H1 (cell line): ENCODE data around the gene C2CD3. TPM values are rescaled to one million over a fixed set of nuclear protein-coding genes. Genes with fewer than 3 reads are reported as not detected.

ENCODE experiments used
- CTCF ChIA-PET: fragments of 300-600 bp; sonication (Branson Sonifier 250); formaldehyde crosslinking; loops from one replicate; lab custom pipeline; 2021; ENCODE audit not compliant: partially characterized antibody; lab: Charles Lee
- POLR2A ChIA-PET: fragments of 300-600 bp; sonication (Branson Sonifier 250); formaldehyde crosslinking; loops from one replicate; lab custom pipeline; 2021; ENCODE audit warnings: inconsistent platforms; ENCODE audit not compliant: partially characterized antibody; lab: Charles Lee
- DNase-seq, 2 experiments: peaks; one replicate each; pipeline versions ENCODE4 v3.0.0 to v3.0.0-alpha.2; 2010 to 2022; ENCODE audit warnings: low spot score in 2 of 2, low read depth in 1 of 2, mixed read lengths in 1 of 2
- FAIRE-seq: peaks from 2 replicates; lab custom pipeline; 2011; peaks lifted over from hg19 to GRCh38; lab: Jason Lieb, UNC
- H2AFZ ChIP-seq: 2 replicates; pipeline ENCODE4 v1.8.1; 2012; ENCODE audit warnings: low read length, inconsistent platforms
- H2AK5ac ChIP-seq: 2 replicates; pipeline ENCODE4 v1.6.1; 2013; ENCODE audit warnings: low read depth, low read length
- H2BK120ac ChIP-seq: replicated peaks from 2 replicates; pipeline ENCODE3; 2013; ENCODE audit warnings: low read depth, low read length, inconsistent platforms
- H2BK12ac ChIP-seq: 2 replicates; pipeline ENCODE4 v1.6.1; 2013; ENCODE audit warnings: low read depth, low read length
- H2BK15ac ChIP-seq: 2 replicates; pipeline ENCODE4 v1.6.1; 2013; ENCODE audit warnings: low read length
- H2BK20ac ChIP-seq: 2 replicates; pipeline ENCODE4 v1.6.1; 2013; ENCODE audit warnings: low read length
- H2BK5ac ChIP-seq: 2 replicates; pipeline ENCODE4 v1.6.1; 2013; ENCODE audit warnings: low read depth, low read length
- H3K14ac ChIP-seq: 2 replicates; pipeline ENCODE4 v1.6.1; 2013; ENCODE audit warnings: inconsistent platforms; ENCODE audit not compliant: insufficient read length
- H3K18ac ChIP-seq: 2 replicates; pipeline ENCODE4 v1.6.1; 2013; ENCODE audit warnings: low read length; ENCODE audit errors: extremely low read depth
- H3K23ac ChIP-seq: 2 replicates; pipeline ENCODE4 v1.6.1; 2013; ENCODE audit warnings: inconsistent platforms; ENCODE audit not compliant: insufficient read length
- H3K23me2 ChIP-seq: 2 replicates; pipeline ENCODE4 v1.6.1; 2013; ENCODE audit warnings: low read depth, low read length
- H3K27ac ChIP-seq: 2 replicates; pipeline ENCODE4 v1.6.1; 2011; ENCODE audit warnings: low read depth, low read length, inconsistent platforms
- H3K27me3 ChIP-seq, 4 experiments: replicated peaks in 1 of 4; 1 replicate in 1 of 4; 2 replicates in 3 of 4; pipeline versions ENCODE4 v1.6.1 to v1.8.1; 2011 to 2013; ENCODE audit warnings: low read length in 3 of 4, mild to moderate bottlenecking in 3 of 4, inconsistent platforms in 2 of 4, mixed read lengths in 2 of 4, moderate library complexity in 1 of 4; ENCODE audit not compliant: control insufficient read depth in 3 of 4, insufficient read depth in 3 of 4; ENCODE audit errors: extremely low read depth in 1 of 4
- H3K36me3 ChIP-seq, 4 experiments: 2 replicates each; pipeline versions ENCODE4 v1.6.1 to v1.8.1; 2011 to 2013; ENCODE audit warnings: mild to moderate bottlenecking in 4 of 4, low read length in 3 of 4, moderate library complexity in 2 of 4, control low read depth in 1 of 4, inconsistent platforms in 1 of 4; ENCODE audit not compliant: insufficient read depth in 4 of 4, control insufficient read depth in 2 of 4
- H3K4ac ChIP-seq: replicated peaks from 2 replicates; pipeline ENCODE3; 2013; ENCODE audit warnings: low read length, low read depth, mixed read lengths, inconsistent platforms; ENCODE audit not compliant: insufficient read length
- H3K4me1 ChIP-seq, 4 experiments: replicated peaks in 1 of 4; 1 replicate in 1 of 4; 2 replicates in 3 of 4; pipeline versions ENCODE4 v1.6.1 to v1.8.1; 2011 to 2013; ENCODE audit warnings: low read length in 3 of 4, inconsistent platforms in 2 of 4, mixed read lengths in 1 of 4; ENCODE audit not compliant: insufficient read depth in 4 of 4, control insufficient read depth in 3 of 4
- H3K4me2 ChIP-seq, 2 experiments: 2 replicates each; pipeline versions ENCODE4 v1.6.1 to v1.8.1; 2011 to 2013; ENCODE audit warnings: low read depth in 2 of 2, low read length in 2 of 2, control low read depth in 1 of 2, inconsistent platforms in 1 of 2, mild to moderate bottlenecking in 1 of 2; ENCODE audit not compliant: insufficient read depth in 1 of 2
- H3K4me3 ChIP-seq, 4 experiments: fragments of 200-600, 300-600 bp in 1 of 4; sonication (generic), shearing (Covaris generic), sonication (Bioruptor Twin) in 1 of 4; 2 replicates each; pipeline versions ENCODE4 v1.5.1 to v1.8.1; 2011 to 2016; ENCODE audit warnings: low read length in 4 of 4, low read depth in 3 of 4, control low read depth in 2 of 4, inconsistent platforms in 2 of 4, mild to moderate bottlenecking in 2 of 4, mixed read lengths in 1 of 4, moderate library complexity in 1 of 4; ENCODE audit not compliant: insufficient read depth in 2 of 4; ENCODE audit errors: extremely low read depth in 1 of 4
- H3K56ac ChIP-seq: replicated peaks from 2 replicates; pipeline ENCODE3; 2013; ENCODE audit warnings: low read depth, mild to moderate bottlenecking, mixed read lengths, low read length, inconsistent platforms; ENCODE audit not compliant: insufficient read length
- H3K79me1 ChIP-seq: 2 replicates; pipeline ENCODE4 v1.6.1; 2013; ENCODE audit warnings: low read depth, low read length, control low read depth
- H3K79me2 ChIP-seq, 2 experiments: 2 replicates each; pipeline versions ENCODE4 v1.6.1 to v1.8.1; 2012 to 2013; ENCODE audit warnings: low read length in 2 of 2, mild to moderate bottlenecking in 2 of 2, inconsistent platforms in 1 of 2; ENCODE audit not compliant: insufficient read depth in 2 of 2, control insufficient read depth in 1 of 2
- H3K9ac ChIP-seq, 4 experiments: replicated peaks in 1 of 4; 1 replicate in 1 of 4; 2 replicates in 3 of 4; pipeline versions ENCODE4 v1.6.1 to v1.8.1; 2011 to 2013; ENCODE audit warnings: low read depth in 3 of 4, low read length in 3 of 4, control low read depth in 2 of 4, mild to moderate bottlenecking in 2 of 4, moderate library complexity in 2 of 4, inconsistent platforms in 1 of 4; ENCODE audit errors: extremely low read depth in 1 of 4
- H3K9me3 ChIP-seq, 2 experiments: 2 replicates each; pipeline versions ENCODE4 v1.6.1 to v1.8.1; 2012 to 2013; ENCODE audit warnings: mild to moderate bottlenecking in 2 of 2, moderate library complexity in 2 of 2, control low read depth in 1 of 2, inconsistent platforms in 1 of 2, low read depth in 1 of 2, low read length in 1 of 2, mixed read lengths in 1 of 2; ENCODE audit not compliant: insufficient read depth in 2 of 2
- H4K20me1 ChIP-seq, 2 experiments: replicated peaks in 1 of 2; 2 replicates each; pipeline versions ENCODE3 to v1.8.1; 2011 to 2013; ENCODE audit warnings: inconsistent platforms in 2 of 2, low read length in 2 of 2, mild to moderate bottlenecking in 1 of 2; ENCODE audit not compliant: insufficient read depth in 2 of 2, control insufficient read depth in 1 of 2
- H4K5ac ChIP-seq: 2 replicates; pipeline ENCODE4 v1.6.1; 2013; ENCODE audit warnings: low read length, low read depth, mixed read lengths, inconsistent platforms; ENCODE audit not compliant: insufficient read length
- H4K8ac ChIP-seq: 2 replicates; pipeline ENCODE4 v1.8.0; 2013; ENCODE audit warnings: mild to moderate bottlenecking, moderate library complexity, low read length, inconsistent platforms; ENCODE audit not compliant: insufficient read depth; ENCODE audit errors: extremely low read depth
- H4K91ac ChIP-seq: replicated peaks from 2 replicates; pipeline ENCODE3; 2013; ENCODE audit warnings: low read length, mixed read lengths, inconsistent platforms; ENCODE audit not compliant: insufficient read length
- ATF3 ChIP-seq: IDR thresholded peaks from 2 replicates; pipeline ENCODE4 v1.6.1; 2011; ENCODE audit warnings: low read depth, mild to moderate bottlenecking, low read length; ENCODE audit not compliant: insufficient read depth
- CHD1 ChIP-seq: IDR thresholded peaks from 2 replicates; pipeline ENCODE4 v1.6.1; 2012; ENCODE audit warnings: low read depth, low read length, improper control_type of control experiment
- CREB1 ChIP-seq: IDR thresholded peaks from 2 replicates; pipeline ENCODE4 v1.6.1; 2012; ENCODE audit warnings: inconsistent platforms
- HDAC6 ChIP-seq: IDR thresholded peaks from one replicate; pipeline ENCODE4 v1.7.1; 2012; ENCODE audit warnings: low read depth, mild to moderate bottlenecking, inconsistent platforms, low read length, moderate library complexity
- KDM1A ChIP-seq: fragments of 200-600, 300-600 bp; sonication (generic); IDR thresholded peaks from 2 replicates; pipeline ENCODE4 v1.7.1; 2016; ENCODE audit warnings: mild to moderate bottlenecking, low read length, borderline replicate concordance
- RAD21 ChIP-seq, 2 experiments: IDR thresholded peaks in 1 of 2; conservative IDR thresholded peaks in 1 of 2; 2 replicates each; pipeline ENCODE4 v1.6.1; 2011; ENCODE audit warnings: low read depth in 2 of 2, low read length in 2 of 2, improper control_type of control experiment in 1 of 2, inconsistent platforms in 1 of 2, mild to moderate bottlenecking in 1 of 2, moderate library complexity in 1 of 2
- RFX5 ChIP-seq: IDR thresholded peaks from 2 replicates; pipeline ENCODE4 v1.6.1; 2011; ENCODE audit warnings: low read depth, low read length, improper control_type of control experiment, borderline replicate concordance
- TBP ChIP-seq: IDR thresholded peaks from 2 replicates; pipeline ENCODE4 v1.6.1; 2011; ENCODE audit warnings: low read depth, low read length, improper control_type of control experiment
- TEAD4 ChIP-seq: IDR thresholded peaks from 2 replicates; pipeline ENCODE4 v1.6.1; 2012; ENCODE audit warnings: low read depth, low read length, inconsistent platforms, mixed read lengths
- WGBS, 2 experiments: shearing (Covaris generic) in 1 of 2; methylation state at CpG; one replicate each; pipeline versions ENCODE4 v1.1.6 to v1.1.7; 2013 to 2015; ENCODE audit warnings: low lambda C conversion rate in 2 of 2, mixed read lengths in 2 of 2, inconsistent platforms in 1 of 2, low coverage in 1 of 2, missing lambda C conversion rate in 1 of 2; ENCODE audit not compliant: insufficient replicate concordance in 2 of 2, insufficient coverage in 1 of 2, insufficient read length in 1 of 2; ENCODE audit errors: extremely low coverage in 1 of 2, missing lambda C conversion rate in 1 of 2; 5-methylcytosine and 5-hydroxymethylcytosine counted together
- polyA plus RNA-seq, 7 experiments: library from polyadenylated mRNA; depleted of rRNA in 3 of 7; stranded (reverse) in 5 of 7; unstranded in 2 of 7; fragments of >200 nt in 5 of 7; fragments of 200-250 nt in 2 of 7; gene quantifications; 1 replicate in 5 of 7; 2 replicates in 1 of 7; 4 replicates in 1 of 7; pipeline versions ENCODE4 v1.2.1 to v1.2.3, GENCODE V29; 2011 to 2013; ENCODE audit warnings: missing spikeins in 2 of 7, mixed read lengths in 2 of 7
- total RNA-seq: library from RNA; stranded (reverse); fragmentation: NEBNext Ultra II Directional; extraction: Animal tissue kit (Norgen Biotek cat#: 25700); gene quantifications from 2 replicates; pipeline ENCODE4 v1.2.1, GENCODE V29; 2021

The C2CD3 gene
- total and polyA plus RNA-seq, 2 of the 8 experiments (the other 6 are each of a cell fraction or from before 2014, with no cell fraction given) = 11.0 to 29.1 TPM

DNA sequence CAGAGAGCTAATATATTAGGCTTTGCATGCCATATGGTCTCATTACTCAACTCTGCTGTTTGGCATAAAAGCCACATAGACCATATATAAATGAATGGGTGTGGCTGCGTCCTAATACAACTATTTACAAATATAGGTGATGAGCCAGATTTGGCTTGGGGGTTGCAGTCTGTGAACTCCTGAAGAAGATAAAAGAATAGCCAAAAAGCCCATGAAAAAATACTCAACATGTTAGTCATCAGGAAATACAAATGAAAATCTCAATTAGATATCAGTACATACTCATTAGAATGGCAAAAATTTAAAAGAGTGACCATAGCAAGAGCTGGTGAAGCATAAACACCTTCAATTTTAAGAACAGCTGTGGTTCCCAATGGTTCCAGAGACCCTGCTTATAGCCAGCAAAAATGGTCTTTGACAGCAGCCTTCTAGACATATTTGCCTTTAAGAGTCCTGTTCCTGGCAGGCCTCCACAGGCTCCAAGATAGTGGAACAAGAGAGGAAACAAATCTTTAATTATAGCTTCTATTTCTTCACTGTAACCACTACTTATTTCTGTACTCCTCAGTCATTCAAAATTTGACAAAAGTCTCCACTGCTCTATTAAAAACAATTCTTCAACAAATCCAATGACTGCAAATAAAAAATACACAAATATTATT is 16.1 kb downstream of the C2CD3 start:
- no peak overlapping the region for H3K56ac ChIP-seq
- no peak overlapping the region for H3K27ac ChIP-seq
- no peak overlapping the region for H3K14ac ChIP-seq
- no peak overlapping the region for H3K23ac ChIP-seq
- no peaks in the 10 kb centered on the region for H3K23me2 ChIP-seq
- no peaks in the 10 kb centered on the region for H3K79me2 ChIP-seq
- H3K18ac ChIP-seq = no peak overlapping the region
- no peak overlapping the region for H2BK5ac ChIP-seq
- no peak for DNase-seq
- H3K4me3 ChIP-seq = no peak overlapping the region
- no peaks in the 10 kb centered on the region for H3K4me1 ChIP-seq
- H2BK15ac ChIP-seq = no peak overlapping the region
- H3K4me2 ChIP-seq = no peak overlapping the region
- H3K36me3 ChIP-seq = no peaks in the 10 kb centered on the region
- no peaks in the 10 kb centered on the region for H3K79me1 ChIP-seq
- H3K4ac ChIP-seq = no peak overlapping the region
- H2AK5ac ChIP-seq = no peak overlapping the region
- no peak overlapping the region for H2BK20ac ChIP-seq
- no peak overlapping the region for H3K9ac ChIP-seq
- WGBS, 2 experiments = 83% methylated on average over 1 of the region's 1 CpG; no CpG with 5 or more reads in 1 of the 2 experiments
- H4K20me1 ChIP-seq = peaks cover 0 to 2% of the 10 kb centered on the region in 2 experiments
- ChIA-PET POLR2A (interaction anchor here (1.2 kb wide), 1 partner anchor 8 kb away, joined by 4 read pairs; no protein-coding TSS in a partner anchor), CTCF (no interaction called here)
- H2BK120ac ChIP-seq = no peak overlapping the region
- H3K27me3 ChIP-seq = no peaks in the 10 kb centered on the region
- H4K5ac ChIP-seq = no peak overlapping the region
- H2AFZ ChIP-seq = no peak overlapping the region
- H2BK12ac ChIP-seq = no peak overlapping the region
- H4K8ac ChIP-seq = no peak overlapping the region
- no peaks in the 10 kb centered on the region for H3K9me3 ChIP-seq
- H4K91ac ChIP-seq = no peak overlapping the region
- no peak for FAIRE-seq
- TF ChIP-seq CREB1 (no peak), ATF3 (no peak), RAD21 (IDR thresholded peaks at IDR 0.05 in 1 of 2, conservative IDR thresholded peaks at IDR 0.05 in 1 of 2; ENCODE audit: low read depth in 2 of 2, low read length in 2 of 2) (no peak), TEAD4 (no peak), KDM1A (no peak), TBP (no peak), CHD1 (no peak), RFX5 (no peak), HDAC6 (no peak)
